ENCODE measurements around the gene HSD3B7. TPM values are rescaled to one million over a fixed set of nuclear protein-coding genes. Genes with fewer than 3 reads are reported as not detected.

Gene HSD3B7
- total RNA-seq, 2 donors from 2014 or later: 4.1 to 4.8 TPM

- H3K4me3 Mint-ChIP-seq: no peak overlapping the region
Observed at GRCh38 chr16:30951193-30951592, 33.8 kb upstream of the HSD3B7 start.

GRCh38 chr16:30951750-30952149 lies 33.3 kb upstream of the HSD3B7 start:
- Mint-ChIP-seq H3K4me3 (no peak overlapping the region), H3K4me1 (peaks cover 19% of the 10 kb centered on the region), H3K9me3 (no peaks in the 10 kb centered on the region), H3K27me3 (ENCODE audit: insufficient read depth) (no peaks in the 10 kb centered on the region), H3K36me3 (ENCODE audit: low read depth) (peaks cover 6% of the 10 kb centered on the region), H3K27ac (no peak overlapping the region)
- Histone ChIP-seq H3K36me3 (ENCODE audit: control insufficient read depth, insufficient read depth, low read length) (peaks cover 10% of the 10 kb centered on the region), H3K9ac (ENCODE audit: extremely low read depth, low read length, poor library complexity, severe bottlenecking) (no peak overlapping the region), H3K4me1 (ENCODE audit: control insufficient read depth, insufficient read depth, low read length) (peaks cover 11% of the 10 kb centered on the region), H3K4me3 (ENCODE audit: low read length) (no peak overlapping the region), H3K9me3 (ENCODE audit: control insufficient read depth, low read length) (no peaks in the 10 kb centered on the region), H3K27ac (ENCODE audit: low read depth, low read length) (no peak overlapping the region), H3K27me3 (ENCODE audit: control insufficient read depth, insufficient read depth, low read length, poor library complexity, severe bottlenecking) (no peaks in the 10 kb centered on the region)
- no peak for DNase-seq
- TF ChIP-seq CTCF (conservative IDR thresholded peaks at IDR 0.05): no peak
- 94 to 100% methylated on average over 3 of the region's 3 CpGs for WGBS, 2 experiments (ENCODE audit: insufficient coverage in 1 of 2, insufficient read length in 1 of 2)

More at GRCh38 chr16:30951193-30951592, 33.8 kb upstream of the HSD3B7 start:
- peaks cover 12% of the 10 kb centered on the region for H3K4me1 ChIP-seq (ENCODE audit: control insufficient read depth, insufficient read depth, low read length)
- H3K36me3 ChIP-seq (ENCODE audit: control insufficient read depth, insufficient read depth, low read length): peaks cover 13% of the 10 kb centered on the region
- H3K27ac ChIP-seq (ENCODE audit: low read depth, low read length): no peak overlapping the region
- H3K36me3 Mint-ChIP-seq (ENCODE audit: low read depth): peaks cover 6% of the 10 kb centered on the region
- no peak for TF ChIP-seq CTCF (conservative IDR thresholded peaks at IDR 0.05)
- no peak overlapping the region for H3K9ac ChIP-seq (ENCODE audit: extremely low read depth, low read length, poor library complexity, severe bottlenecking)
- no peaks in the 10 kb centered on the region for H3K27me3 Mint-ChIP-seq (ENCODE audit: insufficient read depth)
- no peaks in the 10 kb centered on the region for H3K9me3 ChIP-seq (ENCODE audit: control insufficient read depth, low read length)
- no peak overlapping the region for H3K27ac Mint-ChIP-seq
- no peak overlapping the region for H3K4me3 ChIP-seq (ENCODE audit: low read length)
- peaks cover 22% of the 10 kb centered on the region for H3K4me1 Mint-ChIP-seq
- no peaks in the 10 kb centered on the region for H3K9me3 Mint-ChIP-seq
- WGBS, 2 experiments (ENCODE audit: insufficient coverage in 1 of 2, insufficient read length in 1 of 2): 86 to 100% methylated on average over 1 of the region's 1 CpG
- H3K27me3 ChIP-seq (ENCODE audit: control insufficient read depth, insufficient read depth, low read length, poor library complexity, severe bottlenecking): no peaks in the 10 kb centered on the region
- no peak for DNase-seq

GRCh38 chr16:30953111-30953510 lies 31.9 kb upstream of the HSD3B7 start:
- no peak overlapping the region for H3K4me3 Mint-ChIP-seq
- no peaks in the 10 kb centered on the region for H3K27me3 Mint-ChIP-seq (ENCODE audit: insufficient read depth)
- H3K4me1 ChIP-seq (ENCODE audit: control insufficient read depth, insufficient read depth, low read length): no peaks in the 10 kb centered on the region
- H3K9ac ChIP-seq (ENCODE audit: extremely low read depth, low read length, poor library complexity, severe bottlenecking): no peak overlapping the region
- peak; percentile 53 for DNase-seq
- no peak overlapping the region for H3K27ac ChIP-seq (ENCODE audit: low read depth, low read length)
- H3K4me3 ChIP-seq (ENCODE audit: low read length): no peak overlapping the region
- H3K9me3 Mint-ChIP-seq: no peaks in the 10 kb centered on the region
- no peak for TF ChIP-seq CTCF (conservative IDR thresholded peaks at IDR 0.05)
- H3K4me1 Mint-ChIP-seq: peaks cover 12% of the 10 kb centered on the region
- H3K27ac Mint-ChIP-seq: peak overlapping the region; percentile 35
- H3K36me3 ChIP-seq (ENCODE audit: control insufficient read depth, insufficient read depth, low read length): peaks cover 4% of the 10 kb centered on the region
- no peaks in the 10 kb centered on the region for H3K36me3 Mint-ChIP-seq (ENCODE audit: low read depth)
- no peaks in the 10 kb centered on the region for H3K9me3 ChIP-seq (ENCODE audit: control insufficient read depth, low read length)
- H3K27me3 ChIP-seq (ENCODE audit: control insufficient read depth, insufficient read depth, low read length, poor library complexity, severe bottlenecking): no peaks in the 10 kb centered on the region
- WGBS, 2 experiments (ENCODE audit: insufficient coverage in 1 of 2, insufficient read length in 1 of 2): 78% methylated on average over 5 to 9 of the region's 9 CpGs
